OCI-LY1 (cell line): ENCODE data around the gene SMCO3.

Experiments
- EZH2 ChIP-seq: fragments of 200-600 bp; sonication (generic), shearing (Covaris generic); IDR thresholded peaks from 2 replicates; pipeline ENCODE4 v1.8.0; 2017; ENCODE audit warnings: borderline replicate concordance, mixed run types, mild to moderate bottlenecking, antibody characterized with exemption, low read length, moderate library complexity, mixed read lengths
- TF ChIP-seq, protein P1 (sequence below): fragments of 200-600 bp; sonication (generic), shearing (Covaris generic); IDR thresholded peaks from 2 replicates; pipeline ENCODE4 v1.5.1; 2017; ENCODE audit warnings: mild to moderate bottlenecking, antibody characterized with exemption, low read length, moderate library complexity, mixed read lengths

DNA sequence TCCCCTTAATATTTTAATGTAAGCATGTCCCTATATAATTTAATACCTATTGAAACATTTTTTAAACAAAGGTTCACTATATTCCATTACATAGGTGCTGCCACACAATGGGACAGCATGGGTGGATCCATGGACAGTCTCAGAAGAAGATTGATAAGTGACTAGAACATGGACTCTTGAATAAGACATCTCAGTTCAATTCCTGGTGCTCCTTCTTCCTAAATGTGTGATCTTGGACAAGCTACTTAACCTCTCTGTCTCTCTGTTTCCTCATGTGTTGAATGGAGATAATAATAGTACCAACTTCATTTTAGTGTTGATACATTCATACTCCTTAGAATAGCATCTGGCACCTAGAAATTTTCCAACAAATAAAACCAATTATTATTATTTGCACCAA is 30.4 kb upstream of the SMCO3 start:
- no peak for TF ChIP-seq EZH2
- TF ChIP-seq, protein P1, sequence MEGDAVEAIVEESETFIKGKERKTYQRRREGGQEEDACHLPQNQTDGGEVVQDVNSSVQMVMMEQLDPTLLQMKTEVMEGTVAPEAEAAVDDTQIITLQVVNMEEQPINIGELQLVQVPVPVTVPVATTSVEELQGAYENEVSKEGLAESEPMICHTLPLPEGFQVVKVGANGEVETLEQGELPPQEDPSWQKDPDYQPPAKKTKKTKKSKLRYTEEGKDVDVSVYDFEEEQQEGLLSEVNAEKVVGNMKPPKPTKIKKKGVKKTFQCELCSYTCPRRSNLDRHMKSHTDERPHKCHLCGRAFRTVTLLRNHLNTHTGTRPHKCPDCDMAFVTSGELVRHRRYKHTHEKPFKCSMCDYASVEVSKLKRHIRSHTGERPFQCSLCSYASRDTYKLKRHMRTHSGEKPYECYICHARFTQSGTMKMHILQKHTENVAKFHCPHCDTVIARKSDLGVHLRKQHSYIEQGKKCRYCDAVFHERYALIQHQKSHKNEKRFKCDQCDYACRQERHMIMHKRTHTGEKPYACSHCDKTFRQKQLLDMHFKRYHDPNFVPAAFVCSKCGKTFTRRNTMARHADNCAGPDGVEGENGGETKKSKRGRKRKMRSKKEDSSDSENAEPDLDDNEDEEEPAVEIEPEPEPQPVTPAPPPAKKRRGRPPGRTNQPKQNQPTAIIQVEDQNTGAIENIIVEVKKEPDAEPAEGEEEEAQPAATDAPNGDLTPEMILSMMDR = no peak
